Upper lobe of right lung (tissue), 1 donor: ENCODE data around the gene PIAS4. TPM values are rescaled to one million over a fixed set of nuclear protein-coding genes. Genes with fewer than 3 reads are reported as not detected.
A peak's percentile ranks its signal among the peaks of the same experiment; 100 is the strongest.

Source experiments
- ATAC-seq: fragments of 200-7000 bp; cut with Tn5 transposase; one replicate; pipeline ENCODE4 v1.9.1; 2020; ENCODE audit warnings: mild to moderate bottlenecking, moderate library complexity
- DNase-seq: peaks from one replicate; pipeline ENCODE4 v3.0.0-alpha.2; 2020
- H3K27ac ChIP-seq: fragments of 200-600 bp; one replicate; pipeline ENCODE4 v1.8.0; 2022
- H3K27me3 ChIP-seq: fragments of 200-600 bp; one replicate; pipeline ENCODE4 v1.8.0; 2022; ENCODE audit warnings: mild to moderate bottlenecking
- H3K36me3 ChIP-seq: fragments of 200-600 bp; one replicate; pipeline ENCODE4 v1.8.0; 2022
- H3K4me1 ChIP-seq: fragments of 200-600 bp; one replicate; pipeline ENCODE4 v1.8.0; 2022
- H3K4me3 ChIP-seq: fragments of 200-600 bp; one replicate; pipeline ENCODE4 v1.8.0; 2022; ENCODE audit warnings: mild to moderate bottlenecking
- H3K9me3 ChIP-seq: fragments of 200-600 bp; one replicate; pipeline ENCODE4 v1.8.0; 2022
- CTCF ChIP-seq: fragments of 200-600 bp; IDR thresholded peaks from one replicate; pipeline ENCODE4 v1.8.0; 2022; ENCODE audit warnings: antibody characterized with exemption
- intact Hi-C: fragments of 100-400 bp; cut with DNase I; formaldehyde crosslinking; loops from one replicate; pipeline ENCODE4 v1.11.0; 2022
- total RNA-seq: library from RNA; stranded (reverse); fragmentation: NEBNext Ultra II Directional; extraction: Animal tissue kit (Norgen Biotek cat#: 25700); gene quantifications from one replicate; pipeline ENCODE4 v1.2.1, GENCODE V29; 2021
- donor health status: DM: no; HTN: yes; CAD: no; lungs with severe emphysema.

PIAS4 gene
- total RNA-seq, 1 donor from 2014 or later: 25.4 TPM

DNA sequence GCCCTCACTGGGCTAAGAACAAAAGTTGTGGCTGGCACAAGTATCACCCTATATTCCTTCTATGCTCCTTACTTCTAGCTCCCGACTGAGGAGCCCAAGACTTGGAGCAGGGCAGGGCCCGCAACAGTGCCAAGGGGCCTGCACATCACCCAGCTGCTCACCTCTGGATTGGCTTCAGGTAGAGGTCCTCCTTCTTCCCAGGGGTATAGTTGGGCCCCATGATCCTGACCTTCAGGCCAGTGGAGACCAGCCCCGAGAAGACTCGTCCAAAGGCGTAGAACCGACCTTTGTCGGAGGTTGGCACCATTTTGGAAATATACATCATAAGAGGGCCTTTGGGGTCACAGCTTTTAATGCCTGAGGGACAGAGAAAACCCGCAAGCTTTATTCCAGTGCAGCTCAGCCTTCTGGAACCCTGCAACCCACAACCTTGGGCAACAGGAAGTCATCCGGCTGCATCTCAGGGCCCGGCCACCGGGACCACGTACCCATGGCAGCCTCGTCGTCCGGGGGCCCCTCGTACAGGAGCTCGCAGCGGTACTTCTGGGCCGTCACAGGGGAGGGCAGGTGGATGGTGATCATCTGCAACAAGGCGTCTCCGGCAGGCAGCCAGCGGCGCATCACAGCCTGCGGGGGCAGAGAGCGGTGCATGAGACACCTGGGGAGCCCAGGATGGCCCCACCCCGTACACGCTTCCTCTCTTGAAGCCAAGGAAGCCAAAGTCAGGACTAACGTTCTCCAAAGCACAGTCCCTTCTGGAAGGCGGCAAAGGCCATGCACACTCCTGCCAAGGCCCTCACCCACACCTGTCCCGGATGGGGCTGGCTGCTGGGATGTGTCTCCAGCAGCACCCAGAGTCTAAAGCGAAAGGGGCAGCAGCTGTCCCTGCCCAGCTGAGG lies 26.9 kb upstream of the PIAS4 start:
- no peak overlapping the region for H3K27ac ChIP-seq
- H3K9me3 ChIP-seq: no peaks in the 10 kb centered on the region
- intact Hi-C loops: no loop called here
- no peak for ATAC-seq
- H3K36me3 ChIP-seq: peaks cover 86% of the 10 kb centered on the region
- H3K27me3 ChIP-seq: no peaks in the 10 kb centered on the region
- peaks cover 13% of the 10 kb centered on the region for H3K4me1 ChIP-seq
- no peak for TF ChIP-seq CTCF
- no peak overlapping the region for H3K4me3 ChIP-seq
- no peak for DNase-seq

DNA sequence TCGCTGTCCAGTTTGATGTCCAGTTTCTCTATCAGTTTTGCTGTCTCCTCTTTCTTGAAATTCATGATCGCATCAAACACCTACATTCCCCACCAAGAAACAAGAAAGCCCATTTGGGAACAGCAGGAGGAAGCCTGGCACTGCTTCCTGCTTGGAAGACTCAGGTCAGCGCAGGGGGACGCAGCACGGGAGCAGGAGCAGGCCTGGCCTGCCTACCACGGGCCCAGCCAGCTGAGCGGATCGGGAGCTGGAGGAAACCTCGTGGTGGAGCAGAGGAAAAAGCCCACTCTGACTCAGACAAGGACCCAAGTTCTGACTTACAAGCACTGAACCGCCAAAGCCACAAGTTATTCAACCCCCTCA lies 26.2 kb upstream of the PIAS4 start:
- no peak overlapping the region for H3K27ac ChIP-seq
- no peak for TF ChIP-seq CTCF
- ATAC-seq (no peak), DNase-seq (no peak)
- no peaks in the 10 kb centered on the region for H3K27me3 ChIP-seq
- no peaks in the 10 kb centered on the region for H3K9me3 ChIP-seq
- peaks cover 21% of the 10 kb centered on the region for H3K4me1 ChIP-seq
- H3K36me3 ChIP-seq: peaks cover 79% of the 10 kb centered on the region
- H3K4me3 ChIP-seq: no peak overlapping the region
- intact Hi-C loops: no loop called here

DNA sequence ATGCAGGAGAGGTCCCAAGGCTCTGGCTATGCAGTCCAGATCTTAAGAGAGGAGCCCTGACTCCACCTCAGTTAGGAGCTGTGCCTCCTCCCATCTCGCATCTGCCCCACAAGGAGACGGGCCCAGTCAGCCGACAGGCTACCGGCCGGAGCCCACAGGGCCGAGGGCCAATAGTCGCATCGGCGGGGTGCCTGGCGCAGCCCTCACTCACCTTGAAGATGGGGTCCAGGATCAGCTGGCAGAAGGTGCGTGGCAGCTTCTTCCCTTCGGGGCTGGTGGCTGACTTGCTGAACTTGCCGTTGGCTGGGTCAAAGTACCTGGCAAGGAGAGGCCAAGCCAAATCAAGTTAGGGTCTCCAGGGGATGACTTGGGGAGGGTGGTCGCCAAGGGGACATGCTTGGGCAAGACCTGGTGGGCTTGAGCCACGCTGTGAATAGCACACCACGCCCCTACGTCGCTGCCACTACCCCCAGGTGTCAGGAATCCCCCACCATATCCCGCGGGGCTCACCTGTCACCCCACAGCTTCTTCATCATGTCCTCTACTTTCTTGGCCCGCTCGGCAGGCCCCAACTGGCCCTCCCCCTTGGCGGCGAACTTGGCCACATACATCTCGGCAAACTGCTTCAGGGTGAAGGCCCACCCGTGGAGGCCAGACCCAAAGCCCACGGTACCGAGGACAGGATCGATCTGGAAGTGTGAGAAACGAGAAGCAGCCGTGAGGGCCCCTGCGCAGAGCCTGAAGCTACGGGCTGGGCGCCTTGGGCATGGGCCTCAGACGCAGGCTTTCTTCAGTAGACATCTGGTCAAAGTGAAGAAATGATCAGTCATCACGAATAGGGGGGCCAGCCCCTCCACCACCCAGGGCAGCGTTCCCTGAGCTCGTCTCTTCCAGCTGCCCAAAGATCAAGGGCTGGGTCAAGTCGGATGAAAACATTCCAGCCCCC lies 25.5 kb upstream of the PIAS4 start:
- ATAC-seq (no peak), DNase-seq (no peak)
- intact Hi-C loops: no loop called here
- H3K9me3 ChIP-seq: no peaks in the 10 kb centered on the region
- no peaks in the 10 kb centered on the region for H3K27me3 ChIP-seq
- H3K27ac ChIP-seq: no peak overlapping the region
- peaks cover 72% of the 10 kb centered on the region for H3K36me3 ChIP-seq
- no peak for TF ChIP-seq CTCF
- H3K4me3 ChIP-seq: no peak overlapping the region
- H3K4me1 ChIP-seq: peaks cover 27% of the 10 kb centered on the region

GRCh38 chr19:3982701-3983541 lies 24.6 kb upstream of the PIAS4 start:
- Histone ChIP-seq H3K27ac (no peak overlapping the region), H3K27me3 (no peaks in the 10 kb centered on the region), H3K36me3 (peaks cover 63% of the 10 kb centered on the region), H3K4me3 (no peak overlapping the region), H3K9me3 (no peaks in the 10 kb centered on the region), H3K4me1 (peaks cover 35% of the 10 kb centered on the region)
- intact Hi-C loops: no loop called here
- ATAC-seq: no peak
- no peak for DNase-seq
- no peak for TF ChIP-seq CTCF

DNA sequence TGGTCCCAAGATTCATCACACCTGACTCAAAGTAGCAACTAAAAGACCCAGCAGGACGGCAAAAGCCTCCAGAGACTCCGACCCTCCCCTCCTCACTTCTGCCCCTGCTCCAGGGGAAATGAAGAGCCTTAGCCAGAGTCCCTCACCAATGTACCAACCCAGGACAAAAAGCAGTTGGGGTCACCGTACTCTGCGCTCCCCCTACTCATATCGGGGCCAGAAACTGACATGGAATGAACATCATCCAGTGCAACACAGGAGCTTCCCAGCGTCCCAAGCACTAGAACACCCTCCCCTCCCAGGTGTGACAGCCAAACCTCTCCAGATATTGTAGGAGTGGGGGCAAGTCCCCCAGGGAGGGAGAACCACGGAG lies 24.0 kb upstream of the PIAS4 start:
- no peak for DNase-seq
- TF ChIP-seq CTCF: no peak
- ATAC-seq: no peak

More for the DNA sequence above, 24.0 kb upstream of the PIAS4 start:
- Histone ChIP-seq H3K9me3 (no peaks in the 10 kb centered on the region), H3K36me3 (peaks cover 57% of the 10 kb centered on the region), H3K4me1 (peaks cover 35% of the 10 kb centered on the region), H3K27ac (peak overlapping the region; percentile 94), H3K4me3 (peak overlapping the region; percentile 91), H3K27me3 (no peaks in the 10 kb centered on the region)
- intact Hi-C loops: no loop called here
